ENCODE results near the gene MRTFA. TPM values are rescaled to one million over a fixed set of nuclear protein-coding genes. Genes with fewer than 3 reads are reported as not detected.

The MRTFA gene
- total RNA-seq, 1 donor from 2014 or later = 115 TPM

DNA sequence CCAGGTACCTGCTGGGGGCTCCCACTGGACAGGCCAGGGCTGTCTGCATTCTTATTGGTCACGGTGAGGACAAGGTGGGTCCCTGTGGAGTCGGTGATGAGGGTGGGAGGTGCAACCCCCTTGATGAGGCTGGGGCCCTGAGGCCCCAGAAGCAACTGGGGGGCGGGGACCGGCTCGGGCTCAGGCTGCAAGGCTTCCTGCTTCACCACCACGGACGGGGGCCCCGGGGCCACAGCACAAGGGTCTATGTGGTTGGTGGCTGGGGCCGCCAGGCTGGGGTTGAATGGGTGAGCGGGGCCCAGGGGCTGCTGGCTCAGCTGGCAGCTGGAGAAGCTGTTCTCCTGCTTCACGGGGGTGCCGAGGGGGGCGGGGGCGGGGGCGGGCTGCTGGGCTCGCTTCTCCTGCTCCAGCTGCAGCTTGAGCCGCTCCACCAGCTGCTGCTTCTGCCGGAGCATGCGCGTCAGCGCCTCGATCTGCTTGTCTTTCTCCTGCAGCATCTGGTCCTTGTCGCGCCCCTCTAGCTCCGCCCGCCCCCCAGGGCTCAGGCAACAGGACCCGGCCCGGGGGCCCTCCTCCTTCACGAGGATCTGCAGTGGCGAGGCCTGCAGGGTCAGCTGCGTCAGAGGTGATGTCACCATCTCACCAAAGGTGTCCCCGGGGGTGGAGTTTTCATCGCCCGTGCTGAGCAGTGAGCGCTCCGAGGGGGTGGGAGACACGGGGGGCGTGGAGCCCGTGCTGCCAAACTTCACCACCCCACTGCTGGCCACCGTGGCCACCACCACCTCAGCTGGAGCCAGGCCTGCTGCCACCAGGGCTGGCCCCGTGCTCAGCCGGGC, 217.9 kb downstream of the MRTFA start:
- TF ChIP-seq CTCF (IDR thresholded peaks at IDR 0.05) = no peak
- intact Hi-C loops (cut with micrococcal nuclease) = no loop called here
- H3K4me3 Mint-ChIP-seq = no peak overlapping the region
- no peaks in the 10 kb centered on the region for H3K27me3 Mint-ChIP-seq
- DNase-seq (no peak), ATAC-seq (ENCODE audit: low read depth) (peak; percentile 5)
- H3K36me3 Mint-ChIP-seq (ENCODE audit: low read depth) = peaks cover 65% of the 10 kb centered on the region
- CTCF ChIA-PET = interaction anchor here (1.7 kb wide), 1 partner anchor 19 kb away, joined by 6 read pairs; no protein-coding TSS in a partner anchor
- POLR2A ChIA-PET = interaction anchor here (0.9 to 1.1 kb wide), 3 partner anchors 10 to 41 kb away, joined by 3 read pairs; no protein-coding TSS in a partner anchor
- H3K4me1 Mint-ChIP-seq = peaks cover 60% of the 10 kb centered on the region
- H3K9me3 Mint-ChIP-seq = no peaks in the 10 kb centered on the region
- peak overlapping the region; percentile 41 for H3K27ac Mint-ChIP-seq

DNA sequence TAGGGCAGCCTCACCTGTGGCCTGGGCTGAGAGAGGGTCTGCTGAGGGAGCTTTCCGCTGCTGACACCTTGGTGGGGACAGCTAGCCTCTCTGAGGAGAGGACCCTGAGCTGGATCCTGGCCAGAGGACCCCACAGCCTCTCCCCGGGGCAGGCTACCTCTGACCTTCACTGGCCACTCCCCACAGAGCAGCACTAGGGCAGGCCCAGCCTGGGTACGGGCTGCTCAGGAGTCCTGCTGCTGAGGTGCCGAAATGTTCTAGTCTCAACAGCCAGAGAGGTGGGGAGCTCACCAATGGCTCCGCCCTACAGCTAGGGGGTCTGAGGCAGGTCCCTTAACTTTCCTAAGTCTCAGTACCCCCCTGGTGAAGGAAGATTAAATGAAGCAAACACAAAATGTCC, 218.6 kb downstream of the MRTFA start:
- peaks cover 67% of the 10 kb centered on the region for H3K4me1 Mint-ChIP-seq
- POLR2A ChIA-PET = no interaction called here

DNA sequence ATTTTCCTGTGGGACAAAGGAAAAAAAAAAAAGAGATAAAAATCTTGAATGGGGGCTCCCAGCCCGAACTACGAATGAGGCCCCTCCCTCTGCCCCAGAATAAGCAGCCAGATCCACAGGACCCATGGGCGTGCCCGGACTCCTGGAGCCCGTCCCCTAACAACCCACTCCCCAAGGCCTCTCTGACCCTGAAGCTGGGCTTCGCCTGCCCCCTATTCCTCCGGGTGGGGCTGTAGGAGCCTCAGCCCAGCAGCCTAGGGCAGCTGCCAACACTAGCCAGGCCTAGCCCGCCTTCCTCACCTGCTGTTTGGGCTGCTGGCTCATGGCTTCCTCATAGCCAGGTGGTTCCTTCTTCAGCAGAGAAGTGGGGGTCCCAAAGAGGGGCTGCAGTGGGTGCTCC, 219.5 kb downstream of the MRTFA start:
- Mint-ChIP-seq H3K36me3 (ENCODE audit: low read depth) (peaks cover 55% of the 10 kb centered on the region), H3K9me3 (no peaks in the 10 kb centered on the region), H3K27me3 (no peaks in the 10 kb centered on the region), H3K4me3 (no peak overlapping the region), H3K27ac (peak overlapping the region; percentile 91), H3K4me1 (peaks cover 75% of the 10 kb centered on the region)
- DNase-seq = no peak
- CTCF ChIA-PET = interaction anchor here (0.6 kb wide), 1 partner anchor 394 kb away, joined by 3 read pairs; no protein-coding TSS in a partner anchor
- intact Hi-C loops (cut with micrococcal nuclease) = no loop called here
- ATAC-seq (ENCODE audit: low read depth) = no peak
- no peak for TF ChIP-seq CTCF (IDR thresholded peaks at IDR 0.05)
- POLR2A ChIA-PET = interaction anchor here (0.9 kb wide), 1 partner anchor 11 kb away, joined by 3 read pairs; no protein-coding TSS in a partner anchor

More for the DNA sequence above, 218.6 kb downstream of the MRTFA start:
- no peak for TF ChIP-seq CTCF (IDR thresholded peaks at IDR 0.05)
- ATAC-seq (ENCODE audit: low read depth) (no peak), DNase-seq (no peak)
- peaks cover 58% of the 10 kb centered on the region for H3K36me3 Mint-ChIP-seq (ENCODE audit: low read depth)
- no peaks in the 10 kb centered on the region for H3K9me3 Mint-ChIP-seq
- no peaks in the 10 kb centered on the region for H3K27me3 Mint-ChIP-seq
- CTCF ChIA-PET = interaction anchor here (0.6 to 1.7 kb wide), 2 partner anchors 19 to 393 kb away, joined by 3 to 6 read pairs; no protein-coding TSS in a partner anchor
- no peak overlapping the region for H3K4me3 Mint-ChIP-seq
- intact Hi-C loops (cut with micrococcal nuclease) = no loop called here
- H3K27ac Mint-ChIP-seq = peak overlapping the region; percentile 41

- ChIA-PET POLR2A (interaction anchor here (0.6 to 1.9 kb wide), 3 partner anchors 11 to 22 kb away, joined by 3 to 9 read pairs (median 4); no protein-coding TSS in a partner anchor), CTCF (interaction anchor here (1.5 to 1.8 kb wide), 2 partner anchors 31 to 229 kb away, joined by 5 to 6 read pairs; no protein-coding TSS in a partner anchor)
- intact Hi-C loops (cut with micrococcal nuclease) = no loop called here
- ATAC-seq (ENCODE audit: low read depth) (no peak), DNase-seq (no peak)
- Mint-ChIP-seq H3K4me3 (peak overlapping the region; percentile 28), H3K27me3 (no peaks in the 10 kb centered on the region), H3K27ac (peak overlapping the region; percentile 91), H3K36me3 (ENCODE audit: low read depth) (peaks cover 55% of the 10 kb centered on the region), H3K4me1 (peaks cover 76% of the 10 kb centered on the region), H3K9me3 (no peaks in the 10 kb centered on the region)
- TF ChIP-seq CTCF (IDR thresholded peaks at IDR 0.05) = no peak
Observed at GRCh38 chr22:40416636-40417035, 219.9 kb downstream of the MRTFA start.

- TF ChIP-seq CTCF (IDR thresholded peaks at IDR 0.05) = no peak
- Mint-ChIP-seq H3K4me3 (peak overlapping the region; percentile 75), H3K4me1 (peaks cover 80% of the 10 kb centered on the region), H3K9me3 (no peaks in the 10 kb centered on the region), H3K27ac (peak overlapping the region; percentile 91), H3K36me3 (ENCODE audit: low read depth) (peaks cover 54% of the 10 kb centered on the region), H3K27me3 (no peaks in the 10 kb centered on the region)
- POLR2A ChIA-PET = interaction anchor here (0.6 to 2.9 kb wide), 6 partner anchors 10 to 22 kb away, joined by 4 to 29 read pairs (median 6); no protein-coding TSS in a partner anchor
- no peak for ATAC-seq (ENCODE audit: low read depth)
- CTCF ChIA-PET = interaction anchor here (1.5 to 1.8 kb wide), 2 partner anchors 31 to 230 kb away, joined by 5 to 6 read pairs; no protein-coding TSS in a partner anchor
- DNase-seq = no peak
- intact Hi-C loops (cut with micrococcal nuclease) = no loop called here
Observed at GRCh38 chr22:40416267-40416570, 220.3 kb downstream of the MRTFA start.

Measured in activated B cell treated with CpG ODN at 0.5 μM for 24 hours (primary cell).